Brain microvascular endothelial cell (primary cell): ENCODE measurements around the gene PIK3R6.
A peak's percentile ranks its signal among the peaks of the same experiment; 100 is the strongest.

ENCODE experiments used
- DNase-seq: peaks from one replicate; pipeline ENCODE4 v3.0.0-alpha.2; 2020
- H3K27ac ChIP-seq: fragments of 250-450 bp; sonication (Bioruptor Pico); 2 replicates; pipeline ENCODE4 v1.5.1; 2020; ENCODE audit warnings: mild to moderate bottlenecking, moderate library complexity
- H3K27me3 ChIP-seq: fragments of 250-450 bp; sonication (Bioruptor Pico); replicated peaks from 2 replicates; pipeline ENCODE4 v1.5.1; 2020; ENCODE audit warnings: mild to moderate bottlenecking
- H3K36me3 ChIP-seq: fragments of 250-450 bp; sonication (Bioruptor Pico); replicated peaks from 2 replicates; pipeline ENCODE4 v1.5.1; 2020; ENCODE audit warnings: mild to moderate bottlenecking
- H3K4me3 ChIP-seq: 2 replicates; pipeline ENCODE4 v1.5.1; 2011; ENCODE audit warnings: low read depth, mild to moderate bottlenecking, control low read depth, low read length, moderate library complexity
- CTCF ChIP-seq: IDR thresholded peaks from 2 replicates; pipeline ENCODE4 v1.5.1; 2011; ENCODE audit warnings: low read depth, mild to moderate bottlenecking, moderate library complexity, low read length, control low read depth, inconsistent platforms; ENCODE audit errors: missing control alignments
- in situ Hi-C: cut with HindIII; loops from 2 replicates; pipeline ENCODE4 v1.10.0; 2017; ENCODE audit warnings: low sequenced_read_pairs, low pct_ligation_motif_present

Gene PIK3R6

GRCh38 chr17:8799570-8800212 is 67.8 kb downstream of the PIK3R6 start:
- peak; percentile 15 for DNase-seq

GRCh38 chr17:8798846-8799569 is 68.5 kb downstream of the PIK3R6 start, which contains the start of gene MFSD6L:
Gene MFSD6L, minus strand, starts transcription at chr17:8799365. Its CDS starts 245 bp downstream, at chr17:8799120.
- DNase-seq: no peak
- in situ Hi-C loops: no loop called here
- Histone ChIP-seq H3K4me3 (no peak within 1 kb of the TSS), H3K36me3 (no peaks in the 10 kb centered on the region), H3K27me3 (peaks cover 8% of the 10 kb centered on the region), H3K27ac (no peak within 1 kb of the TSS)
- no peak for TF ChIP-seq CTCF

More at GRCh38 chr17:8799570-8800212, 67.8 kb downstream of the PIK3R6 start:
- TF ChIP-seq CTCF: no peak
- no peaks in the 10 kb centered on the region for H3K36me3 ChIP-seq
- in situ Hi-C loops: no loop called here
- no peak overlapping the region for H3K4me3 ChIP-seq
- H3K27me3 ChIP-seq: peaks cover 8% of the 10 kb centered on the region
- no peak overlapping the region for H3K27ac ChIP-seq

- Histone ChIP-seq H3K27me3 (peaks cover 8% of the 10 kb centered on the region), H3K27ac (no peak overlapping the region), H3K36me3 (no peaks in the 10 kb centered on the region), H3K4me3 (no peak overlapping the region)
- DNase-seq: no peak
- TF ChIP-seq CTCF: no peak
- in situ Hi-C loops: no loop called here
These were observed 69.2 kb downstream of the PIK3R6 start for GRCh38 chr17:8798176-8798845.

- DNase-seq: no peak
- H3K4me3 ChIP-seq: no peak overlapping the region
- TF ChIP-seq CTCF: no peak
- peaks cover 8% of the 10 kb centered on the region for H3K27me3 ChIP-seq
- no peak overlapping the region for H3K27ac ChIP-seq
- in situ Hi-C loops: no loop called here
- no peaks in the 10 kb centered on the region for H3K36me3 ChIP-seq
These were observed 69.8 kb downstream of the PIK3R6 start for GRCh38 chr17:8797621-8798175.

- Histone ChIP-seq H3K27me3 (peaks cover 8% of the 10 kb centered on the region), H3K27ac (no peak overlapping the region), H3K4me3 (no peak overlapping the region), H3K36me3 (no peaks in the 10 kb centered on the region)
- no peak for DNase-seq
- no peak for TF ChIP-seq CTCF
- in situ Hi-C loops: no loop called here
These were observed 72.8 kb downstream of the PIK3R6 start for GRCh38 chr17:8794636-8795035.
